OCI-LY7 (cell line): ENCODE results near the gene SFXN5. TPM values are rescaled to one million over a fixed set of nuclear protein-coding genes. Genes with fewer than 3 reads are reported as not detected.

Experiments
- BruUV-seq: library from RNA; stranded (reverse); fragments of 400-500 nt; replicated peaks from 2 replicates; lab custom pipeline; 2021; lab: Mats Ljungman, UMichigan
- CTCF ChIA-PET: fragments of 300-600 bp; sonication (Branson Sonifier 250); formaldehyde crosslinking; loops from one replicate; lab custom pipeline; 2022; ENCODE audit warnings: antibody characterized with exemption; ENCODE audit not compliant: unreplicated experiment; lab: Charles Lee
- POLR2A ChIA-PET: fragments of 300-600 bp; sonication (Branson Sonifier 250); formaldehyde crosslinking; loops from one replicate; lab custom pipeline; 2022; ENCODE audit warnings: antibody characterized with exemption; lab: Charles Lee
- DNase-seq: peaks from one replicate; pipeline ENCODE4 v3.0.0-alpha.2; 2015; ENCODE audit warnings: low spot score
- H2AFZ ChIP-seq: fragments of 200-600 bp; sonication (generic), shearing (Covaris generic); 2 replicates; pipeline ENCODE4 v1.6.1; 2014; ENCODE audit warnings: mild to moderate bottlenecking, antibody characterized with exemption, low read length, moderate library complexity
- H3K27ac ChIP-seq: fragments of 200-600 bp; sonication (generic); 2 replicates; pipeline ENCODE4 v1.5.1; 2014; ENCODE audit warnings: mixed run types, low read depth, mild to moderate bottlenecking, moderate library complexity, low read length, inconsistent platforms; ENCODE audit not compliant: poor library complexity, severe bottlenecking
- H3K36me3 ChIP-seq: fragments of 200-600 bp; sonication (generic); 2 replicates; pipeline ENCODE4 v1.6.1; 2014; ENCODE audit warnings: mild to moderate bottlenecking, antibody characterized with exemption, low read length, moderate library complexity, mixed read lengths; ENCODE audit not compliant: insufficient read depth
- H3K4me1 ChIP-seq: fragments of 200-600 bp; sonication (generic); 2 replicates; pipeline ENCODE4 v1.5.1; 2014; ENCODE audit warnings: mild to moderate bottlenecking, low read length; ENCODE audit not compliant: insufficient read depth, poor library complexity, severe bottlenecking
- H3K4me2 ChIP-seq: fragments of 200-600 bp; sonication (generic); 2 replicates; pipeline ENCODE4 v1.6.1; 2014; ENCODE audit warnings: mild to moderate bottlenecking, low read length
- H3K4me3 ChIP-seq: fragments of 200-600 bp; sonication (generic); 2 replicates; pipeline ENCODE4 v1.5.1; 2014; ENCODE audit warnings: mild to moderate bottlenecking, low read depth, low read length; ENCODE audit not compliant: poor library complexity, severe bottlenecking
- H3K79me2 ChIP-seq: fragments of 200-600 bp; sonication (generic); 2 replicates; pipeline ENCODE4 v1.6.1; 2016; ENCODE audit warnings: low read depth, mild to moderate bottlenecking, low read length, moderate library complexity, mixed read lengths; ENCODE audit not compliant: insufficient read depth
- H3K9me2 ChIP-seq: fragments of 200-600 bp; sonication (generic); 2 replicates; pipeline ENCODE4 v1.6.1; 2016; ENCODE audit warnings: mild to moderate bottlenecking, low read length, mixed read lengths; ENCODE audit not compliant: insufficient read depth
- H3K9me3 ChIP-seq: fragments of 200-600 bp; sonication (generic); 2 replicates; pipeline ENCODE4 v1.6.1; 2014; ENCODE audit warnings: mild to moderate bottlenecking, mixed run types, low read length, mixed read lengths
- H4K20me1 ChIP-seq: fragments of 200-600 bp; sonication (generic); 2 replicates; pipeline ENCODE4 v1.6.1; 2014; ENCODE audit warnings: mild to moderate bottlenecking, antibody characterized with exemption, low read length, moderate library complexity, mixed read lengths; ENCODE audit not compliant: insufficient read depth
- CTCF ChIP-seq: fragments of 200-600 bp; sonication (generic); conservative IDR thresholded peaks from 2 replicates; pipeline ENCODE4 v1.5.1; 2014; ENCODE audit warnings: mild to moderate bottlenecking, antibody characterized with exemption, low read length, moderate library complexity, mixed read lengths
- EZH2phosphoT487 ChIP-seq: fragments of 200-600 bp; sonication (generic); IDR thresholded peaks from 2 replicates; pipeline ENCODE4 v1.6.1; 2018; ENCODE audit warnings: low read depth, borderline replicate concordance, mild to moderate bottlenecking, mixed run types, antibody characterized with exemption, low read length, moderate library complexity, mixed read lengths
- intact Hi-C: fragments of 100-400 bp; cut with micrococcal nuclease; formaldehyde crosslinking; loops from one replicate; pipeline ENCODE4 v1.10.0; 2022; ENCODE audit not compliant: unreplicated experiment
- total RNA-seq, 2 experiments: library from RNA; depleted of rRNA in 1 of 2; stranded (reverse); fragments of >200 nt in 1 of 2; shearing (Covaris generic) in 1 of 2; gene quantifications; 2 replicates each; pipeline ENCODE4 v1.2.3, GENCODE V29; 2014 to 2022

Gene SFXN5
- total RNA-seq, 2 experiments from 2014 or later: 4.5 to 10.5 TPM

DNA sequence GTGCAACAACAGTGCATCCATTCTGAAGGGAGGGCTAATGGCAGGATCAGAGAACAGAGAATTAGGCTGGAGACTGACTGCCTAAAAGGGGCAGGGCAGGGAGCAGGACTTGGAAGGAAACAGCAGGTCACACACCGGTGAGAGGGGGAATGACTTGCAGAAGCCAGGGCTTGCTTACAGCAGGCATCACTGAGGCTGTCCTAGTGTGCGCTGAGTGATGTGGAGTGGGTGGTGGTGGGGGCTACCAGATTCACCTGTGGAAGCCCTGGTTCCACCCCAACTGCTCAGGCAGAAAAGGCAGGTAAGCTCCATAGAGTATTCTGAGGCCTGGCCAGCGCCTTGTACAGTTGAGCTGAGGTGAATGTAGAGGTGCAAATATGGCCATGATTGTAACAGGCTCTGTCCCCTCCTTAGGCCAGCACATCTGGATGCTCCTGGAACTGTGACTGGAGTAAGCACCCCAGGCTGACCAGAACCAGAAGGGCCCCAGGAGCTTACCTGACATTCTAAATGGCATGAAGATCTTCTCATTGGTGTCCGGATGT is 49.4 kb downstream of the SFXN5 start:
- no TSS peak for BruUV-seq
- Histone ChIP-seq H3K9me3 (no peaks in the 10 kb centered on the region), H3K4me3 (no peak overlapping the region), H3K4me1 (no peaks in the 10 kb centered on the region), H3K27ac (no peak overlapping the region), H4K20me1 (no peaks in the 10 kb centered on the region), H3K9me2 (no peaks in the 10 kb centered on the region), H3K36me3 (no peaks in the 10 kb centered on the region), H2AFZ (no peak overlapping the region), H3K4me2 (no peak overlapping the region), H3K79me2 (no peaks in the 10 kb centered on the region)
- no peak for TF ChIP-seq CTCF
- no peak for TF ChIP-seq EZH2phosphoT487
- DNase-seq: no peak
- POLR2A ChIA-PET: no interaction called here
- intact Hi-C loops: no loop called here
- CTCF ChIA-PET: no interaction called here

DNA sequence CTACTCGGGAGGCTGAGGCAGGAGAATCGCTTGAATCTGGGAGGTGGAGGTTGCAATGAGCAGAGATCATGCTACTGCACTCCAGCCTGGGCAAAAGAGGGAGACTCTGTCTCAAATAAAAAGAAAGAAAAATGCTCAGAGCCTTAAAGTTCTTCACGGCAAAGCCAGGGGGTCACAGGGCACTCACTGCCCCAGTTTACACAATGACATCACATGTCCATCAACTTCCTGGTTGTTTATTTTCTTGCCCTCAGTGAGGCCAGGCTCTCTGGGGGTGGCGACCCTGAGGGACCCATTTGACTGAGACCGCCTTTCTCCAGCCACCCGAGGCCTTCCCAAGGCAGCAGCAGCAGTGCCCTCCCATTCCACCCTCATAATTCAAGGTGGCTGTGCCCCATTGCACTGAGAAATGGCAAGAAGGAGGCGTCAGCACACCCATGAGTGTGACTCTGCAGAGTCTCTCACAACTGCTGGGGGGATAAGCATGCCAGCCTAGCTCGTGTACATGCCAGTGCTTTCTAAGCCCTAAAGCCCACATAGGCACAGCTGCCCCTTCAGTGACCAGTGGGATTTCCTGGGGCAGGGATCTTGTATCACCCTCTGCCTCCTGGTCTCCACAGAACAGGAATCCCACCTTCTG is 50.0 kb downstream of the SFXN5 start:
- Histone ChIP-seq H3K9me3 (no peaks in the 10 kb centered on the region), H2AFZ (no peak overlapping the region), H3K27ac (no peak overlapping the region), H3K4me2 (no peak overlapping the region), H3K4me3 (no peak overlapping the region), H3K79me2 (no peaks in the 10 kb centered on the region), H3K9me2 (no peaks in the 10 kb centered on the region), H4K20me1 (no peaks in the 10 kb centered on the region), H3K4me1 (no peaks in the 10 kb centered on the region), H3K36me3 (no peaks in the 10 kb centered on the region)
- ChIA-PET CTCF (no interaction called here), POLR2A (no interaction called here)
- intact Hi-C loops: no loop called here
- no peak for DNase-seq
- TF ChIP-seq CTCF (no peak), EZH2phosphoT487 (no peak)
- BruUV-seq: no TSS peak

DNA sequence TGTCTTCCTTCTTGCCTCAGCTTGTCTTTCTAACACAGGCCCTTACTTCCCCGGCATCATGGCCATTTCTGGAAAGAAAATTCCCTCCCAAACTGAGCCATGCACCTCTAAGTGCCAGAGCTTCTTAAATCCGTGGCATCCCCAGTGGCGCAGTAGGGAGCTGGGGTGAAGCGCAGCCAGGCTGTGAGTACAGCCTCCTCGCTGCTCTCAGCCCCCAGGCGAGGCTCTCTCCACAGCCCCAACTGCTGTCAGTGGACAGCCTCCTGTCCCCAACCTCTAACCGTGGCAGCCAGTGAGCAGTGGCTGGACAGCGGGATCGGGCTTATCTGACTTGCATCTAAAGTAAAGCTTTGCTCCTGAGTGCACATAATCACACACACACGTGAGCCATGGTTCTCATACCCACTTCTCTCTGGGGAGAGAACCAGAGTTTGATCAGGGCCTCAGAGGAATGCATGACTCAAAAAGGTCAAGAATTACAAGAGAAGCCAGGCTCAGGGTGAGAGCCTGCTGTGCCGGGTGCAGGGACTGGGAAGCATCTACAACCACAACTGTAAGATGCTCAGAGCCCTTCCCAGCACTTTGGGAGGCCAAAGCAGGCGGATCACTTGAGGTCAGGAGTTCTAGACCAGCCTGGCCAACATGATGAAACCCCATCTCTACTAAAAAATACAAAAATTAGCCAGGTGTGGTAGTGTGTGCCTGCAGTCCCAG is 50.7 kb downstream of the SFXN5 start:
- H4K20me1 ChIP-seq: no peaks in the 10 kb centered on the region
- H2AFZ ChIP-seq: no peak overlapping the region
- H3K4me3 ChIP-seq: no peak overlapping the region
- no peak for DNase-seq
- H3K79me2 ChIP-seq: no peaks in the 10 kb centered on the region
- intact Hi-C loops: no loop called here
- no peak overlapping the region for H3K27ac ChIP-seq
- CTCF ChIA-PET: no interaction called here
- H3K4me2 ChIP-seq: no peak overlapping the region
- H3K4me1 ChIP-seq: no peaks in the 10 kb centered on the region
- TF ChIP-seq CTCF (no peak), EZH2phosphoT487 (no peak)
- no peaks in the 10 kb centered on the region for H3K9me2 ChIP-seq
- no peaks in the 10 kb centered on the region for H3K36me3 ChIP-seq
- POLR2A ChIA-PET: interaction anchor here (0.7 kb wide), 1 partner anchor 577 kb away, joined by 4 read pairs; no protein-coding TSS in a partner anchor
- no TSS peak for BruUV-seq
- H3K9me3 ChIP-seq: no peaks in the 10 kb centered on the region
